Chondrocyte (in vitro differentiated cells): ENCODE data around the gene FRMD4B. TPM values are rescaled to one million over a fixed set of nuclear protein-coding genes. Genes with fewer than 3 reads are reported as not detected.

ENCODE experiments used
- DNase-seq: peaks from one replicate; pipeline ENCODE4 v3.0.0; 2021; ENCODE audit warnings: mixed read lengths, low spot score
- H3K27ac Mint-ChIP-seq: one replicate; pipeline ENCODE4 v1.8.0; 2021; ENCODE audit warnings: mild to moderate bottlenecking, moderate library complexity, mixed read lengths; ENCODE audit not compliant: unreplicated experiment
- H3K27me3 Mint-ChIP-seq: 2 replicates; pipeline ENCODE4 v1.8.0; 2021; ENCODE audit warnings: low read depth, mixed read lengths
- H3K36me3 Mint-ChIP-seq: 2 replicates; pipeline ENCODE4 v1.8.0; 2021; ENCODE audit warnings: low read depth, mixed read lengths
- H3K4me1 Mint-ChIP-seq: 2 replicates; pipeline ENCODE4 v1.8.0; 2021; ENCODE audit warnings: low read depth, mild to moderate bottlenecking, mixed read lengths
- H3K4me3 Mint-ChIP-seq: one replicate; pipeline ENCODE4 v1.8.0; 2021; ENCODE audit warnings: mild to moderate bottlenecking, moderate library complexity, mixed read lengths; ENCODE audit not compliant: unreplicated experiment
- H3K9me3 Mint-ChIP-seq: 2 replicates; pipeline ENCODE4 v1.8.0; 2021; ENCODE audit warnings: low read depth, mixed read lengths
- total RNA-seq: library from RNA; stranded (reverse); gene quantifications from 3 replicates; pipeline ENCODE4 v1.2.1, GENCODE V29; 2021
- TF ChIP-seq, protein P1 (sequence below): fragments of 200-600 bp; sonication (generic); IDR thresholded peaks from 2 replicates; pipeline ENCODE4 v1.5.0; 2021; ENCODE audit warnings: antibody characterized with exemption, mild to moderate bottlenecking, moderate library complexity

The FRMD4B gene
- total RNA-seq, 1 donor from 2014 or later, result 4.1 TPM

DNA sequence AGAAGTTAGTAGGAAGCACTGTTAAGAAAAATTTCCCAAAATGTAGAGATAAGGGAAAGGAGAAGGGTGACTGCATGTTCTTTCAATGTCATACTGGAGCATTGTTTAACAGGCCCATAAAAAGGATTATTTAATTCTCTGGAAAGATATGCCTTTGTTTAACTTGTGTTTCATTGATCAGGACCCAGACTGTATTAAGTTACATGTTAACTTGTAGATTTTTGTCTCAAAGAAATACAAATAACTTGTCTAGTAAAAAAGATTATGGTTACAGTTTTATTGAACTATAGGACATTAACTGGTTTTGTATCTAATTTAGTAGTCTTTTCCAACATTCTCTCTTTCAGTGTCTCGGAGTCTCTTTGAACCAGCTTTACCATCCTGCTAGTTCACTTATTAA lies 213.8 kb downstream of the FRMD4B start:
- H3K9me3 Mint-ChIP-seq, result no peaks in the 10 kb centered on the region
- H3K27ac Mint-ChIP-seq, result no peak overlapping the region
- H3K4me3 Mint-ChIP-seq, result no peak overlapping the region
- no peaks in the 10 kb centered on the region for H3K27me3 Mint-ChIP-seq
- no peak for DNase-seq
- peaks cover 11% of the 10 kb centered on the region for H3K4me1 Mint-ChIP-seq
- TF ChIP-seq, protein P1, sequence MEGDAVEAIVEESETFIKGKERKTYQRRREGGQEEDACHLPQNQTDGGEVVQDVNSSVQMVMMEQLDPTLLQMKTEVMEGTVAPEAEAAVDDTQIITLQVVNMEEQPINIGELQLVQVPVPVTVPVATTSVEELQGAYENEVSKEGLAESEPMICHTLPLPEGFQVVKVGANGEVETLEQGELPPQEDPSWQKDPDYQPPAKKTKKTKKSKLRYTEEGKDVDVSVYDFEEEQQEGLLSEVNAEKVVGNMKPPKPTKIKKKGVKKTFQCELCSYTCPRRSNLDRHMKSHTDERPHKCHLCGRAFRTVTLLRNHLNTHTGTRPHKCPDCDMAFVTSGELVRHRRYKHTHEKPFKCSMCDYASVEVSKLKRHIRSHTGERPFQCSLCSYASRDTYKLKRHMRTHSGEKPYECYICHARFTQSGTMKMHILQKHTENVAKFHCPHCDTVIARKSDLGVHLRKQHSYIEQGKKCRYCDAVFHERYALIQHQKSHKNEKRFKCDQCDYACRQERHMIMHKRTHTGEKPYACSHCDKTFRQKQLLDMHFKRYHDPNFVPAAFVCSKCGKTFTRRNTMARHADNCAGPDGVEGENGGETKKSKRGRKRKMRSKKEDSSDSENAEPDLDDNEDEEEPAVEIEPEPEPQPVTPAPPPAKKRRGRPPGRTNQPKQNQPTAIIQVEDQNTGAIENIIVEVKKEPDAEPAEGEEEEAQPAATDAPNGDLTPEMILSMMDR, result no peak
- peaks cover 3% of the 10 kb centered on the region for H3K36me3 Mint-ChIP-seq

DNA sequence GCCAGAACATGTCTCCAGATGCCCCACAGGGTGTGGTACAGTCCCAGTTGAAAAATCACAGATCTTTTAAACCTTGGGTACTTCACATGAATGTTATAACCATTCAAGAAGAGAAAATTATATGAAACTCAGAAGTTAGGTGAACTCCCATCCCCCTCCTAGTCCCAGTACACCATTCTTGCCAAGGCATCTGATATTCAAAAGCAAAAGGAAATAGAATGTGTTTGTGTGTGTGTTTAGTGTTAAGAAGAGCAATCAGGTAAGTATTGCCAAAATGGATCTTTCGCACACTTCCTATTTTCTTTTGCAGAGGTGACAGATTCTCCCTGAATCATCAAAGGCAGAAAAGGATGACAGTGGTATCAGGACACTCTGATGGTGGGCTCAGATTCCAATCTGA lies 219.4 kb downstream of the FRMD4B start:
- H3K4me1 Mint-ChIP-seq, result no peaks in the 10 kb centered on the region
- no peaks in the 10 kb centered on the region for H3K9me3 Mint-ChIP-seq
- H3K27ac Mint-ChIP-seq, result no peak overlapping the region
- H3K36me3 Mint-ChIP-seq, result peaks cover 2% of the 10 kb centered on the region
- no peaks in the 10 kb centered on the region for H3K27me3 Mint-ChIP-seq
- no peak for DNase-seq
- no peak overlapping the region for H3K4me3 Mint-ChIP-seq
- TF ChIP-seq, protein P1, result no peak

DNA sequence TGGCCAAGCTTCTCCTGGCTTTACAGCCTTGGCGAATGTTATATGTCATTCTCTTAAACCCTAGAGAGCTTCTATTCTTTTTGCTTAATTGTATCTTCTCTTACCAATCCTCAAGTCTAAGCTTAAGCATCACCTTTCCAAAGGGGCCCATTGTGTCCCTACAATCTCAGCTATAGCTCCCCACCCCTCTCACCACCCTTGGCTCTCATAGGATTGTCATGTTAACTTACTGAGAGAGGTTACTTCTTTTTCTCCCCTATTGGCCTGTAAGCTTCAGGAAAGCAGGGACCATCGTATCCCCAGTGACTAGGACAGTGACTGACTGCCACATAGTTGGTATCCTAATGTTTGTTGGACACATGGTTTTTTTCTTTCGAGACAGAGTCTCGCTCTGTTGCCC lies 220.1 kb downstream of the FRMD4B start:
- no peak overlapping the region for H3K27ac Mint-ChIP-seq
- TF ChIP-seq, protein P1, result no peak
- no peaks in the 10 kb centered on the region for H3K27me3 Mint-ChIP-seq
- no peaks in the 10 kb centered on the region for H3K9me3 Mint-ChIP-seq
- no peaks in the 10 kb centered on the region for H3K36me3 Mint-ChIP-seq
- no peak for DNase-seq
- H3K4me1 Mint-ChIP-seq, result no peaks in the 10 kb centered on the region
- no peak overlapping the region for H3K4me3 Mint-ChIP-seq

DNA sequence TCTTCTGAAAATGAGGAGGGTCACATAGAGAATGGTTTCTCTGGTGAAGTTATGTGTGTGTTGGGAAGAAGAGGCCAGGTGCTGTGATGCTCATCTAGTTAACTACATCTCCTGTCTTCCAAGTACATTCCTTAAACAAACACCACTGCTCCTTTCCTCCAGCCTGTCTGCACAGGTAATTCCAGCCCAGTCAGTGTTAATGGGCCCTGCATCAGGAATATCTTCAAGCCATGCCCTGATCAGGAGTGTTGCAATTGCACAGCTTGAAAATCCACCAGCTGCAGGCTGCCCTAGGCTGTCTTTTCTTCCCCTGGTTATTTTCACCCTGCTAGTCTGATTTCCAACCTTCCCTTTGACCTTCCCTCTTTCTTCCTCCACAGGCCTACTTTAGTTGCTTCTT lies 221.6 kb downstream of the FRMD4B start:
- TF ChIP-seq, protein P1, result no peak
- DNase-seq, result no peak
- Mint-ChIP-seq H3K4me3 (no peak overlapping the region), H3K36me3 (no peaks in the 10 kb centered on the region), H3K27me3 (no peaks in the 10 kb centered on the region), H3K27ac (no peak overlapping the region), H3K9me3 (no peaks in the 10 kb centered on the region), H3K4me1 (no peaks in the 10 kb centered on the region)

DNA sequence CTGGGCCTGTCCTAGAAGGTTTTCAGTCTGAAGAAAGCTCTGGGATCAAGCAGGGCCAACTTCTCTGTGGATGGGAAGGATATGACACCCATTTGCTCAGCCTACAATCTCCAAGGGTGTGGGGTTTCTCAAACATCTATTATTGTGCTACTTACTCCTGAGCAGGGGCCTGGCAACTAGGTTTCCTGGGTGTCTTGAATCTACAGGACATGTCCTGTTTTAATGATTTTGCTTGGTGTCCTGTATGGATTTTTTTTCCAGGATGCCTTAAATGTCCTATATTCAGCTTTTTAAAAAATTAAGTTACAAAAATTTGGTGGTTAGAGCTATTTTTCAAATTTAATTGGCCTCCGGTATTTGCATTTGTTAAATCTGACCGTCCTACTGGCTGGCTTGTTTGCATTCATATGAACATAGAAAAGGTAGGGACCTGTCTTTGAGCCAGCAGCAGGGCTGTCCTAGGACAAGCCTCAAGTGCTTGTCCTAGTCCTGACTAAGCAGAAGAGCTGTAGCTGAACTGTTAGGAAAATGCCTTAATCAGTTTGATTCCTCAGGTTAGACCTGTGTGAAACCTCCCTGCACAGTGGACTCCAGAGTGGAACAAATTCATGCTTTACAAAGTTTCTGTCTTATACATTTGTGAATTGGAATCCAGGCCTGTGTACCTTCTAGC lies 223.4 kb downstream of the FRMD4B start:
- no peaks in the 10 kb centered on the region for H3K27me3 Mint-ChIP-seq
- no peaks in the 10 kb centered on the region for H3K4me1 Mint-ChIP-seq
- no peak overlapping the region for H3K4me3 Mint-ChIP-seq
- H3K27ac Mint-ChIP-seq, result no peak overlapping the region
- DNase-seq, result no peak
- H3K36me3 Mint-ChIP-seq, result no peaks in the 10 kb centered on the region
- H3K9me3 Mint-ChIP-seq, result no peaks in the 10 kb centered on the region
- TF ChIP-seq, protein P1, result no peak
